ENCODE results near the gene CMTR1.
"Not testable (repeated sequence)": the region's sequence is repeated elsewhere in the genome, so short reads cannot be mapped to it uniquely, and the experiment has no call there.

CMTR1 gene

DNA sequence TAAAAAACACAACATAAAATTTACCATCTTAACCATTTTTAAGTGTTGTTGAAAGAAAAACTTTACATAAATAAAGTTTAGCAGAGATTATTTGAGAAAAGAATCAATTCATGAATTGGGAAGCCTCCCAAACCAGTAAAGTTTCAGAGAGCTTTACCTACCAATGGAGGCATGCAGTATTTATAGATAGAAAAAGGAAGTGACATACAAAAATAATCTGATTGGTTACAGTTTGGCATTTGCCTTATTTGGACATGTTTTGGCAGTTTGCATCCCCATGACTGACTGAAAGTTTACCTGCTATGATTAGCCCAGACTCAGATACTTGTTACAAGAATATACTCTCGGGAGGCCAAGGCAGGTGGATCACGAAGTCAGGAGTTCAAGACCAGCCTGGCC is 3.7 kb upstream of the CMTR1 start:
- no peak overlapping the region for H3K4me3 ChIP-seq (ENCODE audit: low read depth, low read length)
- no peak for DNase-seq (ENCODE audit: low read depth)

GRCh38 chr6:37432590-37432915 is 468 bp upstream of the CMTR1 start:
- H3K4me3 ChIP-seq (ENCODE audit: low read depth, low read length) = peak overlapping the region; percentile 66
- DNase-seq (ENCODE audit: low read depth) = no peak

DNA sequence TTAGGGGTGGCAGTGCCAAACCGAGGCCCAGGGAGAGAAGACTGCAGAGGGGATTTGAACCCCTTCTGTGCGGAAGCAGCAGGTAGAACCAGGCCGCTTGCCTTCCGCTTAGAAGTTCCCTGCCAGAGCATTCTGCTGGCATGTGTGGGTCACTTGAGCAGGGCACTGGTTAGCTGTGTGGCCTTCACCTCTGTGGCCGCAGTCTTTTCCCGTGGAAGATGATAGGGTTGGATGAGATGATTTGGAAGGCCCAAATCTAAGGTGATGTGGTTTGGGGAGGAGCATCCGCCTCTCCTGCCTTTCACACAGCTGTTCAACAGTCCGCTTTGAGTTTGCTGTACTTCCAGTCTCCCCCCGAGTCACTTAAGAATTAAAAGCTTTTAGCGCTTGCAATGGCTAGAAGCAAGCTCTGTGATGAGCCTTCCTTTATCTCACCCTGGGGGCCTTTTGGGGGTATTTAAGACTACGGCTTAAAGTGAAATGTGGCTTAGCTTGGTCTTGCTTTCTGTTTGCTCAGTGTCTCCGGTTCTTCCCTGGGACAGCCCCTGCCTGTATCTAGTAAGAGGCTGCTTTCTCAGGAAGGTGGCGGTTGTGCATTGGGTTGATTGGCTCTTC is 743 bp downstream of the CMTR1 start:
- H3K4me3 ChIP-seq (ENCODE audit: low read depth, low read length) = peak overlapping the region; percentile 66
- DNase-seq (ENCODE audit: low read depth) = no peak

GRCh38 chr6:37435373-37435772 is 2.4 kb downstream of the CMTR1 start:
- DNase-seq (ENCODE audit: low read depth) = no peak
- H3K4me3 ChIP-seq (ENCODE audit: low read depth, low read length) = no peak overlapping the region

DNA sequence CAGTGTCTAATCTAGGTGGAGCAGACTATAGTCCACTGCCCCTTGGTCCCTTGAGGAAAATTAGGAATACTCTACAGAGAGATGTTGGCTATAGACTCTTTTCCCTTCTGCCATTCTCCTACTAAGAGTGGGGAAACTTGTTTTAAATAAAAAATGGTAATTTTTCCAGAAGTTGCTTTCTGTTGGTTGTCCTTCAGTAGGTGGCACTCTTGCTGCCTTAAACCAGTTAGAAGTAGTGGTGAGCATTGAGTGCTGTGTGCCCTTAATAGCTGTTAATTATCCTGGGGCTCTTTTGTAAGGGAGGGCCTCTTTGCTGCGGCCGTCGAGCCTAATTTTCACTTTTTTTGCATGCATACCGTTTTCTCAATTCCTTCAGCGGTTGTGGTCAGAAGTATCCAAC is 2.8 kb downstream of the CMTR1 start:
- no peak for DNase-seq (ENCODE audit: low read depth)

DNA sequence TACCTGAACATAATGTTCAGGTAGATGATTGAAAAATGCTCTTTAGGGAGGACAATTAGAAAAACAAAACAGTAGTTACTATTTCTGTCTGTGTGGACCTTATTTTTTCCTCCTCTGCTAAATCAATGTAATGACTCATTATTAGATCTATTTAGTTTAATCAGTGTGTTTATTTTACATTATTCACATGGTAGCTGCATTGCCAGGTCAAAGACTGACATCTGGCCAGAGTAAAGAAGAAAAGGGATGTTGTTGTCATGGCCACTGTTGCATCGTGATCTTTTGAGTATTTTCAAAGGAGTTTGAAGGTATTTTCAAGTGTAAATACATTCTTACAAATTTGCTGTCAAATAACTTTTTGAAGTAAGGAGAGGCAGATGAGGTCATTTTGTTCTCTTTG is 5.9 kb downstream of the CMTR1 start:
- DNase-seq (ENCODE audit: low read depth) = no peak
- H3K4me3 ChIP-seq (ENCODE audit: low read depth, low read length) = no peak overlapping the region

More for the DNA sequence above, 2.8 kb downstream of the CMTR1 start:
- no peak overlapping the region for H3K4me3 ChIP-seq (ENCODE audit: low read depth, low read length)

DNA sequence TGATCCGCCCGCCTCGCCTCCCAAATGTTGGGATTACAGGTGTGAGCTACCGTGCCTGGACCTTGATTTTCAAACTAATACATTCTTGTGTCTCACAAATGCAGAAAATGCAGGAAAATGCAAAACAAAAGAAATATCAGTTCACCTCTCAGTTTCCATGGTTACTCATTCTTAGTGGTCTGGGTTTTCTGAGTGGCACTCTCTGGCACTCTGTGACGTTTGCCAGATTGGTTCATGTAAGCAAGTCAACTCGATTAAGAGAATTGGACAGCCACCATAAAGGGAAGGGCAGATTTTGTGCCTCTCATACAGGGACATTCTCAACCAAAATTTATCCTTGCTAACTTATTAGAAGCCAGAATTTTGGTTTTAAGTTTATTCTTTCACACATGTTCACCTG is 8.6 kb downstream of the CMTR1 start:
- no peak overlapping the region for H3K4me3 ChIP-seq (ENCODE audit: low read depth, low read length)
- DNase-seq (ENCODE audit: low read depth) = no peak

DNA sequence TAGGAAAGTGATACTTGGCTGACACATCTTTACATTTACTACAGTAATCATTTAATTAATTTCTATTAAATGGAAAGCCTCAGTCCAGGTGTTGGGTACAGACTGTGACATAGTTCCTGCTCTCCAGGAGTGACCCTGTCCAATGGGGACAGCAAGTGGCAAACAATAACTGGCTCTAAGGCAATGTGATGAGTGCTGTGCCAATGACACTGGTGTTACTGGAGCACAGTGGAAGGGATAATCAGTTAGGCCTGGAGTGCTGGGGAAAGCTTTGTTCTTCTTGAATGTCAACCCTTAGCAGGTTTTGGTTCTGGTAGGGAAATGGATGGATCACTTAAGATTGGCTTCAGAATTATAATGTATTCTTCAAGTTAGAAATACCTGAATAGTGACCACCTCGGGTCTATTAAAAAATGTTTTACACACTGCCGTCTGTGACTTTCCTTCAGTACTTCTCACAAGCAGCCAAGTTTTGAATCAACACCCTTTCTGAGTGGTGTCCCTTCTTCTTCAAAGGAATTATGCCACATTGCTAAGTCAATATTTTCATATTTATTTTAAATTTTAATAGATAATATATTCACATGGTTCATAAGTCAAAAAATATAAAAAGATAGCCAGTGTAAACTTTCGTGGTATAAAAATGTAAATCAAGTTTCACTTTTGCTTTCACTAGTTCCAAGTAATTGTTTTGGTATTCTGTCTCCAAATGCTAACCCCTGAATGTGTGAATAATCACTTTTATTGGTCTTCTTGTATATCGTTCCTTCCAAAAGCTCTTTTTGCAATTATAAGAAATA is 9.6 kb downstream of the CMTR1 start:
- DNase-seq (ENCODE audit: low read depth) = no peak
- no peak overlapping the region for H3K4me3 ChIP-seq (ENCODE audit: low read depth, low read length)

GRCh38 chr6:37443216-37443542 is 10.2 kb downstream of the CMTR1 start:
- H3K4me3 ChIP-seq (ENCODE audit: low read depth, low read length) = not testable (repeated sequence)

DNA sequence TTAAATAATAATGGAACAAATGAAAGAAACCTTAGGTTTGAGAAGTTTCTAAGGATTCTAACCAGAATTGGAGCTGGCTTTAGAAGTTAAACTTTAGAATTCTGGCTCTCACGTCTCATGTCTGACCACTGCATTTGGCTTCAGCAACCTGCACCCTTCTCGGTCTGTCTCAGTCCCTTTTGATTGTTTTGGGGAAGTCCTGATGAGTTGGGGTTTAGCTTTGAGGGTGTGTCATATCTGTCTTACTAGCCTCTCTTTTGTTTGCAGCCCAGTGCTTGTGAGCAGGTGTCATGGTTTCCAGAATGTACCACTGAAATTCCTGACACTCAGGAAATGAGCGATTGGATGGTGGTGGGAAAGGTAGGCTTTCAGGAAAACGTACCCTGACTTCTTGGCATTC is 17.0 kb downstream of the CMTR1 start:
- no peak overlapping the region for H3K4me3 ChIP-seq (ENCODE audit: low read depth, low read length)
- no peak for DNase-seq (ENCODE audit: low read depth)

More at GRCh38 chr6:37443216-37443542, 10.2 kb downstream of the CMTR1 start:
- DNase-seq (ENCODE audit: low read depth) = not testable (repeated sequence)

- no peak for DNase-seq (ENCODE audit: low read depth)
Measured at GRCh38 chr6:37451441-37452193, 18.6 kb downstream of the CMTR1 start.

GRCh38 chr6:37452522-37452921 is 19.5 kb downstream of the CMTR1 start:
- no peak overlapping the region for H3K4me3 ChIP-seq (ENCODE audit: low read depth, low read length)
- DNase-seq (ENCODE audit: low read depth) = no peak

More at GRCh38 chr6:37451441-37452193, 18.6 kb downstream of the CMTR1 start:
- H3K4me3 ChIP-seq (ENCODE audit: low read depth, low read length) = no peak overlapping the region

DNA sequence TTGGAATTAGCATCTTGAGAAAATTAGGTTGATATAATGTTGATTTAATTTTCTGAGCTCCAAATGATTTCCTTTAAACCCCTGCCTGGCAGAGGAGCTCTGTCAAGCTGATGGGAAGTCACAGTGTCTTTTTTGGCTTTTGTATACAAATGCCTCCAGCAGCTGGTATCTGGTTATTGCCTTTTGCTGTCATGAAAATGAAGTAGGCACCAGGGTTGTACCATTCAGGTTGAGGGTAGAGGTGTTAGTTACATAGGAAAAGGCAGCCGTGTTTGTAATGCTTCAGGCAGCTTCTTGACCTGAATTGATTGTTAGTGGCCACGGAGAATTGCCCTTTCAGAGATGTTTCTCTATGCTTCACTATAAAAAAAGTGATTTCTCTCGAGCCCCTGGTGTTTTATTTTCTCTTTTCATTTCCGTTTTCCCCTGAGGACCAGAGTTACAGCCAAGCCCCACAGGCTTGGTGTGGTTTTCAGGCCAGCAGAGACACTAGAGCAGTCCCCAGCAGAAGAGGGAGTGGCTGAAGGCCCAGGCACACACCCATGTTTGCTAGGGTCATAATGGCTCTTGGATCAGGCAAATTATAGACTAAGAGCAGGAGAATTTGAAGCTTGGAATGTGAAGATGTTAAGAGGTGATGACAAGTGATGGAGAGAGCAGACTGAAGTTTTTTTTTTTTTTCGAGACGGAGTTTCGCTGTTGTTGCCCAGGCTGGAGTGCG is 21.6 kb downstream of the CMTR1 start:
- H3K4me3 ChIP-seq (ENCODE audit: low read depth, low read length) = no peak overlapping the region
- DNase-seq (ENCODE audit: low read depth) = no peak

GRCh38 chr6:37456126-37456525 is 23.1 kb downstream of the CMTR1 start:
- DNase-seq (ENCODE audit: low read depth) = no peak
- no peak overlapping the region for H3K4me3 ChIP-seq (ENCODE audit: low read depth, low read length)

GRCh38 chr6:37456816-37457560 is 24.0 kb downstream of the CMTR1 start:
- peak; percentile 64 for DNase-seq (ENCODE audit: low read depth)
- no peak overlapping the region for H3K4me3 ChIP-seq (ENCODE audit: low read depth, low read length)

DNA sequence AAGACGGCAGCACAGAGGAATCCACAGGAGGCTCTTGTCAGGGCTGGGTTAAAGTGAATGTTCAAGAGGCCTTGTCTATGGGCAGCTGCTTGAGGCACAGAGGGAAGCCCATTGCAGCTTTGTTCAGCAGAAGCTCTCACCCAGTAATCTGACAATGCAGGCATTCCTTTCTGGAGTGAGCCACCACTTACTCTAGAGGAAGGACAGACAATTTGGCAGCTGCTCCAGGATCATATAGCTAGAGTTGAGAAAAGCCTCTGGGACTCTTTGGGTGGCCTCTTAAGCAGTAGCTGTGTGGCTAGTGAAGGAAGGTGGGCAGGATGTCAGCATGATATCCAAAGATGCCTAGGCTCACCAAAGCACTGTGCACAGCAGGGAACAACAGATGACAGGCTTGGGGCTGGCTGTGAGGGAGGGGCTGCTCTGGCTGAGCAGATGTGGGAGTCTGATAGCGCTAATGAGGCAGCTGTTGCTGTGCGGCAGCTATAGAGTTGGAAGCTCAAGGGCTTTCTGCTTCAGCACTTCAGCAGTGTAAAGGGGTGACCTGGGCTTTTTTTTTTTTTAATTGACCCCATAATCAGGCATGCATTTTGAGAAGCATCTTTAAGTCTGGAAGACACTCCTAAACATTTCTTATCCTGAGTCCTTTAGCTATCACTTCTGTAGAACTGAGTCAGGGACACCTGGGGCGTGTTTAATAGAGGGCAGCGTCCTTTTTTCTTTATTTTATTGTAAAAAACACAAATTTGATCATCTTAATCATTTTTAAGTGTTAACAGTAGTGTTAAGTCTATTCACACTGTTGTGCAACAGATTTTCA is 27.2 kb downstream of the CMTR1 start:
- H3K4me3 ChIP-seq (ENCODE audit: low read depth, low read length) = no peak overlapping the region
- DNase-seq (ENCODE audit: low read depth) = no peak

- DNase-seq (ENCODE audit: low read depth) = no peak
- H3K4me3 ChIP-seq (ENCODE audit: low read depth, low read length) = no peak overlapping the region
Measured at GRCh38 chr6:37460805-37461204, 27.8 kb downstream of the CMTR1 start.

GRCh38 chr6:37463110-37463509 is 30.1 kb downstream of the CMTR1 start:
- no peak for DNase-seq (ENCODE audit: low read depth)
- H3K4me3 ChIP-seq (ENCODE audit: low read depth, low read length) = no peak overlapping the region

- no peak overlapping the region for H3K4me3 ChIP-seq (ENCODE audit: low read depth, low read length)
- no peak for DNase-seq (ENCODE audit: low read depth)
Measured at GRCh38 chr6:37467718-37468117, 34.7 kb downstream of the CMTR1 start.

Measured in skeletal muscle cell (primary cell).